NT2/D1 (cell line): ENCODE results near the gene HNRNPM.

ENCODE experiments used
- YY1 ChIP-seq: IDR thresholded peaks from 2 replicates; pipeline ENCODE4 v1.6.1; 2011; ENCODE audit not compliant: insufficient read length, insufficient read depth
- ZNF274 ChIP-seq: IDR thresholded peaks from 2 replicates; pipeline ENCODE4 v1.6.1; 2011; ENCODE audit warnings: mild to moderate bottlenecking, low read depth, low read length

DNA sequence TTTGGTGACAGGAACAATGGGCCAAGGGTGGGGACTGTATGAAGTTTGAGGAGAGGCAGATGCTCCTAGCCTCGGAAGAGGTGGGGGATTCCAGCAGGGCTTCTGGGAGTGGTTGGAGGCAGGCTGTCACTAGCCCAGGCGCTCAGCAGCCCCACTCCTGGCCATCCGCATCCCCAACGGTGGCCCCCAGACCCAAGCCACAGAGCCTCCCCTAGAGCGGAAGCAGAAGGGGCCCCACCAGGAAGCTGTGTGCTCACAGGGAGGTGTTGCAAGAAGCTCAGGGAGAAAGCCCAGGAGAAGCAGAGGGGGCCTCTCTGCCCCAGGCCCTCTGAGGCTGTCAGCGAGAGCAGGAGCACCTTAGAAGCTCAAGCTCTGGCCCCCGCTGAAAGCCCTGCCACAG is 49.4 kb downstream of the HNRNPM start:
- no peak for TF ChIP-seq ZNF274
- TF ChIP-seq YY1 = no peak
